SIG-M5 (cell line): ENCODE results near the gene RTN4RL2.

ENCODE experiments used
- DNase-seq: peaks from one replicate; lab custom pipeline; 2025; lab: John Stamatoyannopoulos, UW

The RTN4RL2 gene

GRCh38 chr11:57460022-57460757 is at the start of gene RTN4RL2:
RTN4RL2 (plus strand) TSS chr11:57460528; CDS start chr11:57460866, 338 bp downstream.
- no peak for DNase-seq

DNA sequence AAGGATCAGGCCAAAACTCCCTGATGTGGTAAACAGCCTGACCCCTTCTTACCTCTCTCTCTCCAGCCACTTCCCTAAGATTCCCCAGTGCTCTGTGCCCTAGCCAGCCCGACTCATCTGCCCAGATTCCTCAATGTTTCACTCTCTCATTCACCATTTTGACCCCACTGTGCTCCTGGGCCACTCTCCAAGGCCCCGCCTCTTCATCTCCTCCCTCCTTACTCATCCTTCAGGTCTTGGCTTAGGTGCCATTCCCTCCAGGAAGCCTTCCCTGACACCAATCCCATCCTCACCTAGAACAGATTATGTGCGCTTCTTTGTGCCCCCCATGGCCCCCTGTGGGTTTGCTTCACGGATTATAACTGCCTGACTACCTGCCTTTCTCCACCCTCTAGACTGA is 46.6 kb upstream of the RTN4RL2 start:
- DNase-seq = no peak

GRCh38 chr11:57414612-57415212 is 45.6 kb upstream of the RTN4RL2 start:
- DNase-seq = no peak

- DNase-seq = no peak
Observed at GRCh38 chr11:57416436-57416835, 43.9 kb upstream of the RTN4RL2 start.

DNA sequence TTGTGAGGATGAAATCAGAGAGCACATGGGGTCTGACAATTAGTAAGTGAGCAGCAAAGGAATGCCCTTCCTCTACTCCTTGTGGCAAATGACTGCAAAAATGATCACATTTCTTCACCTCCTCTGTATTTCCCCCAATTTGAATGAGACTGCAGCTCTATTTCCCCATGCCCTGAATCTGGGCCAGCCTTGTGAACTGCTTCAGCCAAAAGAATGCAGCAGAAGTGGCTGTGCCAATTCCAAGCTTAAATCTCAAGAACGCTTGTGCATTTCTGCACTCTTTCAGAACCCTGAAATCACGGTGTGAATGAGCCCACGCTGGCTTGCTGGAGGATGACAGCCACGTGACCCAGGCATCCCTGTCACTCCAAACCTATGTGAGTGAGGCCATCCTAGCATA is 43.3 kb upstream of the RTN4RL2 start:
- no peak for DNase-seq

GRCh38 chr11:57418131-57418530 is 42.2 kb upstream of the RTN4RL2 start:
- DNase-seq = no peak

GRCh38 chr11:57419146-57419545 is 41.2 kb upstream of the RTN4RL2 start:
- no peak for DNase-seq

GRCh38 chr11:57421066-57421465 is 39.3 kb upstream of the RTN4RL2 start:
- no peak for DNase-seq

DNA sequence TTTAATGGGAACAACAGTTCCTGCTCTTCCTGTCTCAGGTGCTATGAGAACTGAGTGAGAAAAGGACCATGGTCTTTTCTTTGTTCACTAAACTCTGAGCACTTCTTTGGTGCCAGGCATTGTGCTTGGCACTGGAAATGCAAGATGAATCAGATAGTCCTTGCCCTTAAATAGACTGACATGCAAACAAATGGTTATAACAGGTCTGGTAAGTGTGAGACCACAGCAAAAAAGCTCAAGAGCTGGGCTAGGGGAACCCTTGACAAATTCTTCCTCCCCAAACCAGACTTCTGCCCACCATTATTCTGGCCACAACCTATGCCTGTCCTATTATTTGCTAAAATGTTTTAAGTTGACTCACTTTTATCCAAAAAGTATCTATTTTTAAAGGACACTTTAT is 38.5 kb upstream of the RTN4RL2 start:
- no peak for DNase-seq

DNA sequence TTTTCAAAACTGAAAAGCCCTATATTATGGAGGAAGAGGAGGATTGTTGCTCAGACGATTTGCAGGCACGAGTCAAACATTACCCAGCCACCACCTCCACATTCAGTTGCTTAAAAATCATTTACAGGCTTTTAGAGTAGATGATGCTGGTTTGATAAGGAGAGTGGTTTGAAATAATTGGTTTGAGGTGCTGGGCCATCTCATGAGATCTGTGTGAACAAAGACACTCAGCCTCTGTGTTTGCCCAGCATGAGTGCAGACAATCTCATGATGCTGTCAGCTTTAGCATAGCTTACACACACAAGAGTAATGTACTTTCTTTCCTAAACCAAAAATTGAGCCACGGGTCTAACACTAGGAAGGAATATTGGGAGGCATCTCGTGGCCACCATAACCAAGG is 37.7 kb upstream of the RTN4RL2 start:
- no peak for DNase-seq

DNA sequence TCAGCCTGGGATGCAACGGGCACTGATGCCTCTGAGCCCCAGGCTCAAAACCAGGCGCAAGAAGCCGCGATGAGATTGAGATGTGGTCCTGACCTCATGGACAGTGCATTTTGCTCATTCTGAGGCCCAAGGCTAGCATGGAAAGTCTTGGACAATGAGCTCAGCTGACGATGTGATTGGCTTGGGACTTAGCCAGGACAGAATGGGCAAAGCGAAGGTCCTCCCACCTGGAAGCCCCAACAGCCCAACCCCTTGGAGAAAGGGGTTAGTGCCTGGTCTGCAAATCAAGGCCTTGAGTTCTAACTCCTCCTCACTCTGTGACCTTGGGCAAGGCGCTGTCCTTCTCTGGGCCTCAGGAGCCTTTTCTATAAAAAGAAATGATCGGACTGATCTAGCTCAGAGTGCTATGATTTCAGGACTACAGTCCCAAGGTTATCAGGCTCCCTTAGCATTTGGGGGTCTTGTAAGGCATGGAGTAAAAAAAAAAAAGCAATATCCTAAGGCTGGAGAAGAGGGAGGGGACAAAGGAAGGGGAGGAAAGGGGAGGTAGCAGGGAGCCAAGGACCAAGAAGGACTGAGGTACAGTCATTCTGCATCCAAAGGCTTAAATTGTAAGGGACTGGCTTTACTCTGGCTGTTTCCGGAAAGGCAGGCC is 36.1 kb upstream of the RTN4RL2 start:
- DNase-seq = no peak

GRCh38 chr11:57424792-57425564 is 35.4 kb upstream of the RTN4RL2 start:
- DNase-seq = peak; percentile 94

GRCh38 chr11:57425565-57426438 is 34.5 kb upstream of the RTN4RL2 start:
- no peak for DNase-seq

- DNase-seq = no peak
Observed at GRCh38 chr11:57426439-57426928, 33.8 kb upstream of the RTN4RL2 start.

- no peak for DNase-seq
Observed at GRCh38 chr11:57426929-57427726, 33.2 kb upstream of the RTN4RL2 start, which contains the start of gene SLC43A3. SLC43A3 (minus strand) TSS chr11:57427121; CDS start chr11:57426172, 949 bp downstream.

- DNase-seq = no peak
Observed at GRCh38 chr11:57427727-57428082, 32.6 kb upstream of the RTN4RL2 start.

- no peak for DNase-seq
Observed at GRCh38 chr11:57428643-57429042, 31.7 kb upstream of the RTN4RL2 start.

GRCh38 chr11:57429946-57430345 is 30.4 kb upstream of the RTN4RL2 start:
- DNase-seq = no peak

- no peak for DNase-seq
Observed at GRCh38 chr11:57430952-57431351, 29.4 kb upstream of the RTN4RL2 start.

GRCh38 chr11:57432149-57432561 is 28.2 kb upstream of the RTN4RL2 start:
- no peak for DNase-seq
